ENCODE data around the gene WWOX.

Gene WWOX

GRCh38 chr16:78890373-78890895, 791.0 kb downstream of the WWOX start:
- no peak for TF ChIP-seq ZNF274 (IDR thresholded peaks at IDR 0.05; ENCODE audit: low read depth, low read length)
- TF ChIP-seq SUZ12 (IDR thresholded peaks at IDR 0.05; ENCODE audit: extremely low read depth, insufficient read depth, insufficient read length), result no peak
- TF ChIP-seq YY1 (IDR thresholded peaks at IDR 0.05; ENCODE audit: insufficient read depth, insufficient read length), result no peak

GRCh38 chr16:78892951-78893733, 793.7 kb downstream of the WWOX start:
- DNase-seq (ENCODE audit: low read depth, low spot score), result no peak
- Histone ChIP-seq H3K9me3 (ENCODE audit: insufficient read depth, low read length) (no peaks in the 10 kb centered on the region; the same call in 1 of the 2 replicates), H3K4me1 (ENCODE audit: insufficient read depth, insufficient read length) (no peaks in the 10 kb centered on the region), H3K27me3 (ENCODE audit: insufficient read depth, insufficient read length) (no peaks in the 10 kb centered on the region), H3K9ac (ENCODE audit: insufficient read length, low read depth) (no peak overlapping the region), H3K36me3 (ENCODE audit: insufficient read depth, insufficient read length, low read length) (no peaks in the 10 kb centered on the region), H3K4me3 (ENCODE audit: insufficient read length, low read depth) (no peak overlapping the region)
- TF ChIP-seq SUZ12 (IDR thresholded peaks at IDR 0.05; ENCODE audit: extremely low read depth, insufficient read depth, insufficient read length) (no peak), ZNF274 (IDR thresholded peaks at IDR 0.05; ENCODE audit: low read depth, low read length) (no peak), YY1 (IDR thresholded peaks at IDR 0.05; ENCODE audit: insufficient read depth, insufficient read length) (no peak)

More at GRCh38 chr16:78890373-78890895, 791.0 kb downstream of the WWOX start:
- Histone ChIP-seq H3K27me3 (ENCODE audit: insufficient read depth, insufficient read length) (no peaks in the 10 kb centered on the region), H3K4me3 (ENCODE audit: insufficient read length, low read depth) (no peak overlapping the region), H3K9ac (ENCODE audit: insufficient read length, low read depth) (no peak overlapping the region), H3K4me1 (ENCODE audit: insufficient read depth, insufficient read length) (no peaks in the 10 kb centered on the region), H3K9me3 (ENCODE audit: insufficient read depth, low read length) (no peaks in the 10 kb centered on the region), H3K36me3 (ENCODE audit: insufficient read depth, insufficient read length, low read length) (no peaks in the 10 kb centered on the region)
- DNase-seq (ENCODE audit: low read depth, low spot score), result no peak

GRCh38 chr16:78894886-78895285, 795.4 kb downstream of the WWOX start:
- no peak overlapping the region for H3K4me3 ChIP-seq (ENCODE audit: insufficient read length, low read depth)
- H3K36me3 ChIP-seq (ENCODE audit: insufficient read depth, insufficient read length, low read length), result no peaks in the 10 kb centered on the region
- no peaks in the 10 kb centered on the region; the same call in 1 of the 2 replicates for H3K9me3 ChIP-seq (ENCODE audit: insufficient read depth, low read length)
- DNase-seq (ENCODE audit: low read depth, low spot score), result no peak
- no peak overlapping the region for H3K9ac ChIP-seq (ENCODE audit: insufficient read length, low read depth)
- TF ChIP-seq YY1 (IDR thresholded peaks at IDR 0.05; ENCODE audit: insufficient read depth, insufficient read length) (no peak), ZNF274 (IDR thresholded peaks at IDR 0.05; ENCODE audit: low read depth, low read length) (no peak), SUZ12 (IDR thresholded peaks at IDR 0.05; ENCODE audit: extremely low read depth, insufficient read depth, insufficient read length) (no peak)
- H3K27me3 ChIP-seq (ENCODE audit: insufficient read depth, insufficient read length), result no peaks in the 10 kb centered on the region
- H3K4me1 ChIP-seq (ENCODE audit: insufficient read depth, insufficient read length), result no peaks in the 10 kb centered on the region

GRCh38 chr16:78895681-78896080, 796.2 kb downstream of the WWOX start:
- Histone ChIP-seq H3K36me3 (ENCODE audit: insufficient read depth, insufficient read length, low read length) (no peaks in the 10 kb centered on the region), H3K9me3 (ENCODE audit: insufficient read depth, low read length) (no peaks in the 10 kb centered on the region; the same call in 1 of the 2 replicates), H3K9ac (ENCODE audit: insufficient read length, low read depth) (no peak overlapping the region), H3K27me3 (ENCODE audit: insufficient read depth, insufficient read length) (no peaks in the 10 kb centered on the region), H3K4me3 (ENCODE audit: insufficient read length, low read depth) (no peak overlapping the region), H3K4me1 (ENCODE audit: insufficient read depth, insufficient read length) (no peaks in the 10 kb centered on the region)
- TF ChIP-seq YY1 (IDR thresholded peaks at IDR 0.05; ENCODE audit: insufficient read depth, insufficient read length) (no peak), ZNF274 (IDR thresholded peaks at IDR 0.05; ENCODE audit: low read depth, low read length) (no peak), SUZ12 (IDR thresholded peaks at IDR 0.05; ENCODE audit: extremely low read depth, insufficient read depth, insufficient read length) (no peak)
- DNase-seq (ENCODE audit: low read depth, low spot score), result no peak

- Histone ChIP-seq H3K27me3 (ENCODE audit: insufficient read depth, insufficient read length) (no peaks in the 10 kb centered on the region), H3K9me3 (ENCODE audit: insufficient read depth, low read length) (no peaks in the 10 kb centered on the region; the same call in 1 of the 2 replicates), H3K9ac (ENCODE audit: insufficient read length, low read depth) (no peak overlapping the region), H3K36me3 (ENCODE audit: insufficient read depth, insufficient read length, low read length) (no peaks in the 10 kb centered on the region), H3K4me1 (ENCODE audit: insufficient read depth, insufficient read length) (no peaks in the 10 kb centered on the region), H3K4me3 (ENCODE audit: insufficient read length, low read depth) (no peak overlapping the region)
- DNase-seq (ENCODE audit: low read depth, low spot score), result no peak
- TF ChIP-seq ZNF274 (IDR thresholded peaks at IDR 0.05; ENCODE audit: low read depth, low read length) (no peak), SUZ12 (IDR thresholded peaks at IDR 0.05; ENCODE audit: extremely low read depth, insufficient read depth, insufficient read length) (no peak), YY1 (IDR thresholded peaks at IDR 0.05; ENCODE audit: insufficient read depth, insufficient read length) (no peak)
Measured at GRCh38 chr16:78896280-78896679, 796.8 kb downstream of the WWOX start.

- DNase-seq (ENCODE audit: low read depth, low spot score), result no peak
- no peaks in the 10 kb centered on the region for H3K36me3 ChIP-seq (ENCODE audit: insufficient read depth, insufficient read length, low read length)
- H3K27me3 ChIP-seq (ENCODE audit: insufficient read depth, insufficient read length), result no peaks in the 10 kb centered on the region
- H3K4me3 ChIP-seq (ENCODE audit: insufficient read length, low read depth), result no peak overlapping the region
- H3K4me1 ChIP-seq (ENCODE audit: insufficient read depth, insufficient read length), result no peaks in the 10 kb centered on the region
- H3K9me3 ChIP-seq (ENCODE audit: insufficient read depth, low read length), result no peaks in the 10 kb centered on the region; the same call in none of the 2 replicates
- TF ChIP-seq YY1 (IDR thresholded peaks at IDR 0.05; ENCODE audit: insufficient read depth, insufficient read length) (no peak), ZNF274 (IDR thresholded peaks at IDR 0.05; ENCODE audit: low read depth, low read length) (no peak), SUZ12 (IDR thresholded peaks at IDR 0.05; ENCODE audit: extremely low read depth, insufficient read depth, insufficient read length) (no peak)
- no peak overlapping the region for H3K9ac ChIP-seq (ENCODE audit: insufficient read length, low read depth)
Measured at GRCh38 chr16:78897299-78897698, 797.8 kb downstream of the WWOX start.

- Histone ChIP-seq H3K4me1 (ENCODE audit: insufficient read depth, insufficient read length) (no peaks in the 10 kb centered on the region), H3K9me3 (ENCODE audit: insufficient read depth, low read length) (peaks cover 12% of the 10 kb centered on the region), H3K4me3 (ENCODE audit: insufficient read length, low read depth) (no peak overlapping the region), H3K36me3 (ENCODE audit: insufficient read depth, insufficient read length, low read length) (no peaks in the 10 kb centered on the region), H3K9ac (ENCODE audit: insufficient read length, low read depth) (no peak overlapping the region), H3K27me3 (ENCODE audit: insufficient read depth, insufficient read length) (no peaks in the 10 kb centered on the region)
- TF ChIP-seq SUZ12 (IDR thresholded peaks at IDR 0.05; ENCODE audit: extremely low read depth, insufficient read depth, insufficient read length), result no peak
- TF ChIP-seq YY1 (IDR thresholded peaks at IDR 0.05; ENCODE audit: insufficient read depth, insufficient read length), result no peak
- no peak for TF ChIP-seq ZNF274 (IDR thresholded peaks at IDR 0.05; ENCODE audit: low read depth, low read length)
- DNase-seq (ENCODE audit: low read depth, low spot score), result no peak
Measured at GRCh38 chr16:78900044-78900811, 800.8 kb downstream of the WWOX start.

Data from NT2/D1 (cell line).